GM19324 (cell line): ENCODE measurements around the gene CAPZA1.

ENCODE experiments used
- ATAC-seq: cut with Tn5 transposase; IDR thresholded peaks from one replicate; pipeline ENCODE4 v1.9.1; 2021; ENCODE audit warnings: mild to moderate bottlenecking, moderate library complexity; ENCODE audit not compliant: unreplicated experiment, low FRiP score

The CAPZA1 gene

GRCh38 chr1:112698366-112699310 lies 79.0 kb downstream of the CAPZA1 start:
- ATAC-seq = no peak

- no peak for ATAC-seq
These were observed 80.0 kb downstream of the CAPZA1 start for GRCh38 chr1:112699425-112700144.

GRCh38 chr1:112700290-112701226 lies 80.9 kb downstream of the CAPZA1 start:
- peak; percentile 35 for ATAC-seq

GRCh38 chr1:112701227-112702066 lies 81.8 kb downstream of the CAPZA1 start:
- no peak for ATAC-seq

- no peak for ATAC-seq
These were observed 82.4 kb downstream of the CAPZA1 start for GRCh38 chr1:112702067-112702395.

GRCh38 chr1:112702420-112703261 lies 83.0 kb downstream of the CAPZA1 start:
- ATAC-seq = no peak

- ATAC-seq = no peak
These were observed 84.1 kb downstream of the CAPZA1 start for GRCh38 chr1:112703706-112704105.

GRCh38 chr1:112704391-112704933 lies 84.8 kb downstream of the CAPZA1 start:
- no peak for ATAC-seq

- ATAC-seq = peak; percentile 36
These were observed 85.4 kb downstream of the CAPZA1 start for GRCh38 chr1:112704934-112705627.

- peak; percentile 78 for ATAC-seq
These were observed 87.0 kb downstream of the CAPZA1 start, which contains the start of gene RHOC for GRCh38 chr1:112706505-112707220. TSS of gene RHOC (minus strand) at chr1:112707127. CDS start at chr1:112703799, 3,328 bp downstream.

GRCh38 chr1:112707221-112708001 lies 87.8 kb downstream of the CAPZA1 start:
- peak; percentile 77 for ATAC-seq

- no peak for ATAC-seq
These were observed 88.4 kb downstream of the CAPZA1 start for GRCh38 chr1:112708002-112708448.

- ATAC-seq = no peak
These were observed 88.9 kb downstream of the CAPZA1 start for GRCh38 chr1:112708489-112708888.

- ATAC-seq = no peak
These were observed 90.5 kb downstream of the CAPZA1 start for GRCh38 chr1:112710159-112710558.

GRCh38 chr1:112710586-112710985 lies 91.0 kb downstream of the CAPZA1 start:
- no peak for ATAC-seq

GRCh38 chr1:112711041-112711440 lies 91.4 kb downstream of the CAPZA1 start:
- ATAC-seq = no peak
